ENCODE measurements around the gene SLC35E4.
"Not testable (repeated sequence)": the region's sequence is repeated elsewhere in the genome, so short reads cannot be mapped to it uniquely, and the experiment has no call there.

Gene SLC35E4

DNA sequence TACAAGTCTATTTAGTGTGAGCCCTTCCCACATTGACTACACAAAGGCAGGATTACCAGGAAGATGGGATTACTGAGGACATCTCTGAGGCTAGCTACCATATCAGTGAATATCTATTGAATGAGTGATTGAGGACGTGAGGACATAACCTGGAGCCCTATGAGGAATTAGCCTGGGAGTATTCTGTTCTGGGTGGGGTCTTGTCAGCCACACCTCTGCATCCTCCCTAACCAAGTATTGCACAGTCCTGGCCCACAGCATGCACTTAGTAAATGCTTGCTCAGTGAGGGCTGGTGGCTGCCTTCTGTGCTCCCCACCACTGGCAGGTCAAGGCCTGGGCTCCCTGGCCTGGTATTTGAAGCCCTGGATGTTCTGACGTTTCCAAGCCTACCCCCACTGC lies 17.3 kb downstream of the SLC35E4 start:
- DNase-seq: no peak

DNA sequence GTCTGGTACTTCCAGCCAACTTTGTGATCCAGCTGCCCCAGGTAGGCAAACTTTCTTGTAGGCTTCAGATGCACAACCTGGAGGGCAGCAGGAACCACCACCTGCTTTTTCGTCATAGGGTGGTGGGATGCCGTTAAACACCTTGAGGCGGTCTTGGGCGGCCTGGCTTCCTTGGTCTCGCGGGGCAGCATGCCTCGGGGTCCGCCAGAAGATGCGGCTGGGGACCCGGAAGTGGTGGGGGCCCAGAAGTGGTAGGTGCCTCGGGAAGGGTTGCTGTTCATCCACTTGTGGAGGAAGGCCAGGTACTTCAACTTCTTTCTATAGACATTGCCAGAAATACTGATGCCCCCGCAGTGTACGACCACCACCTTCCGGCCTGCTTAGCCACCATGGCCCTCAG lies 18.8 kb downstream of the SLC35E4 start:
- no peak for DNase-seq

DNA sequence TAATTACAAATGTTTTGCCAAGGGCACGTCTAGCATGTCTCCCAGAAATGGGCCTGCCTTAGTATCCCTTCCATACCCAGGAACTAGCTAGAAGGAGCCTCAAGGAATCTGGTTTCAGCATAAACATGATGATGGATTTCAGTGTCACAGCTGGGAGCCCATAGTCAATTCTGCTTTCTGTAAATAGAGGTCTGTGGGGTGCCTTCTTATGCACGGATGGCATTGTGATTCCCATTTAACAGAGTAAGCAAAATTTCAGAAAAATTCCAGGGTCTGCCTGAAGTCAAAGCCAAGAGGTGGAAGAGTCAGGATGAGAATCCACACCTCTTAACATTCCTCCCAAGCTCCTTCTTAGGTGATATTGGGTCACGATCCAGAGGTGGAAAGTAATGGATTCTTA lies 20.0 kb downstream of the SLC35E4 start:
- DNase-seq: no peak

DNA sequence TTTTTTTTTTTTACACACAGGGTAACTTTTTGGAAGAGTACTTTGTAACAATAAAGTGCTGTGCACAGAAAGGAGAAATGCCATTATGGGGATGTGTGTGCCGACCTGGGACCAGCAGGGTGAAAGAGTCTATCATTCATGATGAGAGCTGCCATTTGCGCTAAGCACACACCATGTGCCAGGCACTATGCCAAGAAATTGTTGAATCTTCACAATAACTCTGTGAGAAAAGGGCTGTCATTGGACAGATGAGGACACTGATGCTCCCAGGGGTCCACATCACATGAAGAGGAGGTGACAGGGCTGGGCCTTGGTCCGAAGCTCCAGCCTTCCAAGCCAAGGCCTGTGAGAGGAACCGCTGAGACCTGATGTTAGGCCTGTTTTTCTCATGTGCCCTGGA lies 26.5 kb downstream of the SLC35E4 start:
- DNase-seq: no peak

DNA sequence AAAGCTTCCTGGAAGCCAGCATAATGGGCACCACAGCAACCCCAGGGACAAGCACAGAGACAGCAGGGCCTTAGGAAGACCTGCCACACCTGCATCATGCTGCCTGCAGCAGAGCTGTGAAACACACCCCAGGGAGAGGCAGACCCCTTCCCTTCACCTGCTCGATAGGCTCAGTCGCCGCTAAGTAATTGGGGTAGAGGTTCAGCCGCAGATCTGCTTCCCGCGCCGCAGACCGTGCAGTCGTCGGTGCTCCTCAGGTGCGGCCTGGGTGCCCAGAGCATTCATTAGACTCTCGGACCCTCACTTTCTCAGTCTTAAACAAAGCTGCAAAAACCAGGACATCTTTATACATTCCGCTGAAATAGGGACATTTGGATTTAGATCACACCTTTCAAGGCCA lies 29.2 kb downstream of the SLC35E4 start:
- no peak for DNase-seq

DNA sequence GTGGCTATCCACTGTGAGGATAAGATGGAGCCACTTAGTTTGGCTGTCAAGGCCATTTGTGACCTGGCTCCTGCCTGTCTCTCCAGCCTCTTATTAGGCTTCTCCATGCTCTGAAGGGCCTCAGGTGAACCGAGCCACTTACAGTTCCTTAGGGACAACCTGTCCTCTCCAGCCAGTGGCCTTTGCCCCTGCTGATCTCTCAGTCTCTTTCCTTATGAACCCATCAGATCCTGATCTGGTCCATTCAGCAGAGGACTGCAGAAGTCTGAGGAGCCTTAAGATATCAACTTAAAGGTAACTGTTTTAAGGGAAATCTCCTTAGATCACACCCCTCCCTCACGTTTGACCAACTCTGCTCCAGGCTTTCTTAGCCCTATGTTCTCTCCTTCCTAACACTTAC lies 29.7 kb downstream of the SLC35E4 start:
- no peak for DNase-seq

DNA sequence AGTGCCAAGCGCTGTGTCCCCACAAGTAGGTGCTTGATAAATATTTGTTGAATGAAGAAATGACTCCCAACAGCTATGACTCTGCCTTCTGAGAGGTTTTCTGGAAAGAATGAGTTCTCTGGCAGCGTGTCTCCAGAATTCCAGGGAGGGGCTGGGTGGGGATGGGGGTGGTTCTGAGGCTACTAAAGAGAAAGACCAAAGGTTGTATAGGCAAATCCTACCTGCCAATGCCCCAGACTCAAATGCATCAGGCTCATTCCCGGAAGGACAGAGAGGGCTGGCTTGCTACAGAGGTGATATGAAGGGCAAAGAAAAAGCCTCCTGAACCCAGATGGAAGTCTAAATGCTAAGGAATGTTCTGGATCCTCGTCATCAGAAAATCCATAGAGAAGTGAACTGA lies 30.2 kb downstream of the SLC35E4 start:
- no peak for DNase-seq

DNA sequence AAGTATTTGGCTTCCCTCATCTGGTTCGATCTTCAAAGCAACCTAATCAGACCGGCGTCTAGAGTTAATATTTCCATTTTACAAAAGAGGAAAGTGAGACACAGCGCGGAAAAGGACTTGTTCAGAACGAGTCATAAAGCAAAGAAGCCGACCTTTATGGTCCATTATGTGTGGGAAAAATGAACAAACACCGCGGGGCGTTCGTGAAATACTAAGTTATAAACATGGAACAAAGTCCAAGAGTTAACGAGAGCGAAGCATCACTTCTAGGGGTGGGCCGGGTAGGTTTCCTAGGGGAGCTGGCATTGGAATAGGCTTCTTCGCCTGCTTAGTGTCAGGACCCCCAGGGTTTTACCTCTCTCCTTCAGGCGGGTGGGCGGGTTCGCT lies 31.5 kb downstream of the SLC35E4 start:
- no peak for DNase-seq

DNA sequence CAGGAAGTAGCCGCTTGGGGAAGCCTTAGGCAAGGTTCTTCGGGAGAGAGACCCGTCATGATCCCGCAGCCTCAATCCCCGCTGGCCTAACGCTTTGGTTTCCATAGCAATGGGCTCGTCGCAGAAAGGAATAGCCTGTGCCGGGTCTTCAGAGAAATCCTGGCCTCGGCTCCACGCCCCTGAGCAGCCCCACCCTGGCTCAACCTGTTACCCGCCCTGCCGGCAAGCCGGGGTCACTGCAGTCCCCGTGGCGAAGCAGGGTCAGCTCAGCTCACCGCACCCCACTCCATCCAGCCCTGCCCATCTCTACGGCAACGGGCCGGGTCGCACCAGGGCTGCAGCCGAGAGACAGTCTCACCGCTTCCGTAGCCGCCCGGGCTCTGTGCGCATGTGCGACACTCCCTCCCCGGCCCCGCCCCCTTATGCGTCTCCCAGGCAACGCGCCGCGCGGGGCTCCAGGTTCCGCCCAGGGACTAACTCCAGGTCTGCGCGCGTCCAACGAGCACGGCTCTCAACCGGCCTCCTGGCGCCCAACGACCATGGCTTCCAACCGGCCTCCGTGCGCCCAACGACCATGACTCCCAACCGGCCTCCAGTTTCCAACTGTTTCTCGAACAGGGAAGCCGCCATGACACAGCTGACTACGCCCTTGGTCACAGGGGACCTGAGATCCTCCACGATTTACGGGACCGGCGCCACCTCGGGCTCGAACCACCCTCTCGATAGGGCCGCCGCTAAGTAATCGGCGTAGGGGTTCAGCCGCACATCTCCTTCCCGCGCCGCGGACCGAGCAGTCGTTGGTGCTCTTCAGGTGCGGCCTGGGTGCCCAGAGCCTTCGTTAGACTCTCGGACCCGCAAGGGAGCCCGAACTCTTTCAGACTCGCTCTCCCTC lies 32.2 kb downstream of the SLC35E4 start, which contains the start of gene DUSP18:
Gene DUSP18 (minus strand): TSS at position 382 of the 892 bp plus-strand sequence. CDS start 3,872 bp downstream, outside the sequence.
- peak; percentile 88 for DNase-seq

DNA sequence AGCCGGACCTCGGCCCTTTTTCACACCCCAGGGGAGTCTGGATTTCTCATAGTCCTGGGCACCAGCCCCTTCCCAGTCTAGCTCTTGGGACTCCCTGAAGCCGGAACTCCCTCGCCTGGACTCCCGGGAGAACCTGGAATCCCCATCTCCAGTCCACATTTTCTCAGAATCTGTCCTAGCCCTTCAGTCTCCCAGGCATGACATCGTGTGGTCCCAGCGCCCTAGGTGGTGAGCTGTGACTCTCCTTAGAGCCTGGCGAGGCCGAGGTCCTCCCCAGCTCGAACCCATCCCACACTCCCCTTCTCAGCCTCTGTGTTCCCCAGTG lies 32.8 kb downstream of the SLC35E4 start:
- no peak for DNase-seq

DNA sequence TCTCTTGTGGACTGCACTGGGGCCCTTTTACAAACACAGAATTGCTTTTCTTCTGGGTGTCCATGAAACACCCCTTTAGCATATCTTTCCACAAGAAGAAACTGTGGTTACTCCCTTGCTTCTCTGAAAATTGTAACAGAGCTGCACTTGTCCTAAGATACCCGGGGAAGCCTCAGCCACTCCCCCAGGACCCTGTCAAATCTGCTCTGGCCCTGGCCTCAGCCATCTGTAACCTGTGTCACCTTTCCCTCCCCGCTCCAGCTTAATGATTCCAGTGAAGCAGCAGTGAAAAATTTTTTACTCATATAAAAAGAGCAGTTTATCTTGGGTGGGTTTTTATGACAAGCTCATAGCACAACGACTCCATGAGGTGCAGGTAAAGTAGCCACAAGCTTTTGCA lies 35.5 kb downstream of the SLC35E4 start:
- no peak for DNase-seq

DNA sequence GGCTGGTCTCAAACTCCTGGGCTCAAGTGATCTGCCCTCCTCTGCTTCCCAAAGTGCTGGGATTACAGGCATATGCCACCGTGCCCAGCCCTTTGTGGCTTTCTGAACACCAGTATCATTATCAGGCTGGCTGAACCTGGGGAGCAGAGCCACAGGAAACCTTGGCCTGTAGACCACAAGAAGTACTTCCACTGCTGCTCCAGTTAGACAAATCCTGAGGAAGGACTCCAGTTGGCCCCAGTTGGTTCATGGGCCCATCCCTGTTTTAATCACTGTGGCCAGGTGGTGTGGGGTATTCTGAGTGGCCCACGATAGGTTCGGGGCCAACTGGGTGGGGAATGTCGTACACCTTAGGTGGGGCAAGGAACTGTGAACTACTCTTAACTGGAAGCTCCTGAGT lies 37.6 kb downstream of the SLC35E4 start:
- DNase-seq: no peak

DNA sequence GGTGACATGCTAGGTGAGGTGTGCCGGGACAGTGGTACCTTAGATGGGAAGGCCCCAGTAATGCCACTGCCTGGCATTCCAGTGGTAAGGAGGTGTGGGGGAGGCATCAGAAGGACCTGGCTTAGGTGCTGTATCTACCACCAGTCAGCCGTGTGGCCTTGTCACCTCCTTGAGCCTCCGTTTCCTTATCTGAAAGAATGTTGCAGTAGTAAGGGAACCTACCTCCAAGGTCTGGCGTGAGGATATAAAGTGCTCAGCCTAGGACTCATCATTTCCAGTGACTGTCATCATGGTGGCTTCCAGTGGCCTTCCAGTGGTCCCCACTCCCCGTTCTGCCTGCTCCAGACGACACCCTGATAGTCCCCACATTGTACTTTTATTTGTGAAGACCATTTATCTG lies 38.9 kb downstream of the SLC35E4 start:
- DNase-seq: no peak

DNA sequence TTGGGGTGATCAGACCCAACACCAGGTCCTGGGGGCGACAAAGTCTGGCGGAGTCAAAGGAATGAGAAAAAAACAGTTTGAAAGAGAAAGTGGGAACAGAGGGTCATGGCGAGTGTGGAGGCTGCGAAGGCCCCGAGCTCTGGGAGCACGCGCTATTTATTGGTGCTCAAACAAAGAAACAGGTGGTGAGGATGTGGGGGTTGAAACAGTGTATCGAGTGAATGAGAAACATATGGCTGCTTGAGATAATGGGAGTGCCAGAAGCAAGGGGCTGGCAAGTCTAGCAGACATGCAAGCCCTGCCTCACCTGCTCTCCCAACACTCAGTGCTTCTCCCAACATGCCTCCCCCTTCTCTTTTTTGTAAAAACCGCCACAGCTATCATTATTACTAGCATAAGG lies 39.9 kb downstream of the SLC35E4 start:
- peak; percentile 87 for DNase-seq

DNA sequence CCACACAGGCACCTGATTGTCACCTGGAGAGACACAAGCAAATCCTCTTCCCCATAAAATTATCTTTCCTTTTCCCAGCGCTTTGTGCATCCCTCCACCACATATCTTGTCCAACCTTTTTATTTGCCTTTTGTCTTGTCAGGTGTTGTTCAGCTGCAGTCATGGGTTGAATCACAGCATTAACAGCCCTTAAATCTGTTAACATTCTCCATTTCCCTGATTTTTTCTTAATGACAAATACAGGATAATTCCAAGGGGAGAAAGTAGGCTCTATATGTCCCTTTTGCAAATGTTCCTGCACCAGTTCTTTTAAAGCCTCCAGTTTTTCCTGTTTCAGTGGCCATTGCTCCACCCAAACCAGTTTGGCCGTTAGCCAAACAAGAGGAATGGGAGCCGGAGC lies 41.0 kb downstream of the SLC35E4 start:
- not testable (repeated sequence) for DNase-seq

DNA sequence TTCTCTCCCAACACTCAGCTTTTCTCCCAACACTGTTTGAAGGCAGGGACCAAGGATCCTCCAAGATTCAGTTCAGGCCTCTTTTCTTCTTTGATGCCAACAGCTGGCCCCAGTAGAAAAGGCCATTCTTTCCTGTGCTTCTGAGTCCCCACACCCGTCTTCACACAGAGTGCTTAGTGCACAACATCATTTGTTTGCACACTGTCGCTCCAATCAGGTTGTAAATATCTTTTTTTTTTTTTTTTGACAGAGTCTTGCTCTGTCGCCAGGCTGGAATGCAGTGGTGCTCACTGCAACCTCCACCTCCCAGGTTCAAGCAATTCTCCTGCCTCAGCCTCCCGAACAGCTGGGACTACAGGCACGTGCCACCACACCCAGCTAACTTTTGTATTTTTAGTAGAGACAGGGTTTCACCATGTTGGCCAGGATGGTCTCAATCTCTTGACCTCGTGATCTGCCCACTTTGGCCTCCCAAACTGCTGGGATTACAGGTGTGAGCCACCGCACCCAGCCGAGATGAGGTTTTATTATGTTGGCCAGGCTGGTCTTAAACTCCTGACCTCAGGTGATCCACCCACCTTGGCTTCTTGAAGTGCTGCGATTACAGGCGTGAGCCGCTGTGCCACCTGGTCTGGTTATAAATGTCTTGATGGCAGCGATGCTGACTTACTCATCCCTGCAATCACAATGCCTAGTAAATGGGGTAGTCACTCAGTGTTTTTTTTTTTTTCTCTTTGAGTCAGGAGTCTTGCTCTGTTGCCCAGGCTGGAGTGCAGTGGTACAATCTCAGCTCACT lies 44.5 kb downstream of the SLC35E4 start:
- DNase-seq: not testable (repeated sequence)

DNA sequence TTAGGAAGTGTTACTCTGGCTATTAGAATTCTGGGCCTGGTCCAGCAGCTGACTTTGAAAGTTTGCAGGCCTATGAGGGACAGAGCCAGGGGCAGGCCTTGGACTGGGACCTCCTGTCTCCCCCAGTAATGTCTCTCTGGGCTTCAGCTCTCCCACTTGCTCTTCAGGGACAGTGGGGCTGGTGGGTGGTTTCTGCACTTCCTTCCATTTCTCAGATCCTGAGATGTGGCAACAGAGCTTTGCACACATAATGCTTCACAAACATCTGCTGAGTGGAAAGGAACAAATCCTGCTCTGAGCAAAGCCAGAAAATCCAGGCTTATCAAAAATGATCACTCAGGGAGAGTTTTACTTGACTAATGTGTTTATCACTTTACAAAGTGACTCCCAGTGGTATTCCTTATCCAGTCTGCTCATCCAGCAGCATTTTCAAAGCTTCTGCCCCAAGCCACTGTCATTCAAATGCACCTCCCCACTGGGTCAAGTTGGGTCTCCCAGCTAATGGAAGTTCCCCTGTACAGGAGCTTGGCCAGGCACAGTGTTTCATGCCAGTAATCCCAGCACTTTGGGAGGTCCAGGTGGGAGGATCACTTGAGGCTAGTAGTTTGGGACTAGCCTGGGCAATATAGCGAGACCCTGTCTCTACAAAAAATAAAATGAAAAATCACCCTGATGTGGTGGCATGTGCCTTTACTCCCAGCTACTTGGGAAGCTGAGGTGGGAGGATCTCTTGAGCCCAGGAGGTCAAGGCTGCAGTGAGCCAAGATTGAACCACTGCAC lies 45.6 kb downstream of the SLC35E4 start:
- no peak for DNase-seq

DNA sequence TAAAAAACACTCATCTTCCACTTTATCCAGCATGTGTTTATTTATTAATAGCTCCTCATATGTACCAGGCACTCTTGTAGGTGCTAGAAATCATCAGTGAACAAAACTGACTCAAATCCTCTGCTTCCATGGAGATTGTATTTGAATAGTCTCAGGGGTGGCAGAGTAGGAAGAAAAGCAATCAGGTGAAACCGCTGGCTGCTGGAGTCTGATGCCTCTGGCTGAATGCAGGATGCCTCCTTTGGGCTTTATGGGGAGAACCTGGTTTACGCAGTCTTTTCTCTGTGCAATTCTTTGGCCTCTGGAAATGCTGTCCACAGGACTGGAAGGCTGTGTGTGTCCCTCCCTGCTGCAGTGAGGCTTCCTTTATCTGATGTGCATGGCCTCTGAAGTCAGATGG lies 46.2 kb downstream of the SLC35E4 start:
- no peak for DNase-seq

DNA sequence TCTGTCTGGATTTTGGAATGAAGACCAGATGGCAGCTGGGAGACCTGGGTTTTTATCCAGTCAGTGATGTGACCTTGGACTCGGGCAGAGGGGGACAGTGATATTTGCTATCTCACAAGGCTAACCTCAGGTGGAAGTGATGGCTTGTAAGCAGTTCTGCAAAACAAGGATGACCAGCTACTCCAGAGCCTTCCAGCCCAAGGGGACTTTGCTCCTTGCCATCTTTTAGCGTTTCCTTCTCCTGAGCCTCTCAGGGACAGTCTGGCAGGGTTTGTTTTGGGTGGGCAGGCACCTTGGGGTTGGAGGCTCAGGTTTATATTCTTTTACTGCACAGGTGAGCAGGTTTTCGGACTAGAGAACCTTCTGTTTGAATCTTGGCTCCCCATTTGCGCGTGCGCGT lies 49.6 kb downstream of the SLC35E4 start:
- DNase-seq: no peak

DNA sequence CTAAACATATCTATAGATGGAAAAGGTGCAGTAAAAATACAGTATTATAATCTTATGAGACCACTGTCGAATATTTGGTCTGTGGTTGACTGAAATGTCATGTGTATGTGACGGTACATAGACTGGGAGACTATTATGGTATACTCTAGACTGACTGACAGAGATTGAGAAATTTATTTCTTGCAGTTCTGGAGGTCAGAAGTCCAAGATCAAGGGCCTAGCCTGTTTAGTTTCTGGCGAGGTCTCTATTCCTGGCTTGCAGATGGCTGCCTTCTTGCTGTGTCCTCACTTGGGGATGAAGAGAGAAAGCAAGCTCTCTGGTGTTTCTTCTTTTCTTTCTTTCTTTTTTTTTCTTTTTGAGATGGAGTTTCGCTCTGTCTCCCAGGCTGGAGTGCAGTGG lies 51.8 kb downstream of the SLC35E4 start:
- DNase-seq: no peak

DNA sequence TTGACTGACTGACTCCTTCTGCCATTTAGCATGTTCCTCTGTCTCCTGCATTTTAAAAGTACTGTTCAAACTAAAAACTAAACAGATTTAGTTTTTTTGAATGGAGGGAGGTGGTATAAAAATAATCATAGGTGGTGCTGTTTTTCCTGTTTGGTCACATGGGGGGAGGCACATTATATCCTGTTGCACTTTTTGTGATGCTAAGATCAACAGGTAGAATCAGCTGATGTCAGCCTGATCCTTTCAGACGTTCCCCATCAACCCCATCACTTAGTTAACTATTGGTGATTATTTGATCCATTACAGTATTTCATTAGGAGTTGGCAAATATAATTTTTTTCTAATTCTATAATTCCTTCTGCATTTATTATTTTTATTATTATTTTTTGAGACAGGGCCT lies 54.0 kb downstream of the SLC35E4 start:
- no peak for DNase-seq

DNA sequence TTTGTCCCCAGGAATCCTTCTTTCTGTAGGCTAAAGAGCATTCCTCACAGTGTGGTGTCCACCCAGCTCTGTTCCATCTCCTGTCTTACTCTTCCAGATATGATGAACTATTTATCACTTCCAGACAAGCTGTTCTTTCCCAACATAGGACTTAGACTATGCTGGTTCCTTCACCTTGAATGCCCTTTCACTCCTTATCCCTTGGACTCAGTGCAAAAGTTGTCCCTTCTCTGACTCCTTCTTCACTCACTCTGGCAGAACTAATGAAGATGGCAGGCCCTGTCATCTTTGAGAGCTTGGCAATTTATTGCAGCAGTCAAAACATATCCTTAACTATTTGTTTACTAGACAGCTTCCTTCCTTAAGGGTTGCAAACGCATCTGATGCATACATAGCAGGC lies 55.6 kb downstream of the SLC35E4 start:
- DNase-seq: no peak

DNA sequence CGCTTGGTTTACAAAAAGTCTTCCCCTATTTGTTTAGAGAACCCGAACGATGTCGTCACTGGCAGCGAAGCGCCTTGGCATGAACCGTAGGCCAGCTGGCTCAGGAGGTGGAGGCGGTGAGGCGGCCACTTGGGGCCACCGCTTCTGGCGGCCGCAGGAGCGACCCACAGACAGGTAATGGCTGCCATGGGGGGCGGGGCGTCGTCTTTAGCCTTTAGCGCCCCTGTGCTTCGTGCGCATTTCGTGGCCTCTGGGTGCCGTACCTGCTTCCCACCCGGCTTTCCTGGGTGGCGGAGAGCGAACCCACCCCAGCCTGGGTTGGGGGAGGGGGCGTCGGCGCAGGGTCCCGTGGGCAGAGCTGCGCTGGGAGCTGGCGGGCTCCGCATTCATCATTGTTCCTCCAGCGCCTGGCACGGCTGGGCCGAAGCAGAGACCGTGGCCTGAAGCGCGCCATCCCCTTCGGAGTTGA lies 58.6 kb downstream of the SLC35E4 start:
- peak; percentile 79 for DNase-seq
